ENCODE results near the gene CAPN15. TPM values are rescaled to one million over a fixed set of nuclear protein-coding genes. Genes with fewer than 3 reads are reported as not detected.

CAPN15 gene
- total and polyA plus RNA-seq, 9 of the 15 experiments (the other 6 are each of a cell fraction or from before 2014, with no cell fraction given): 0.62 to 111 (median 14.2) TPM

DNA sequence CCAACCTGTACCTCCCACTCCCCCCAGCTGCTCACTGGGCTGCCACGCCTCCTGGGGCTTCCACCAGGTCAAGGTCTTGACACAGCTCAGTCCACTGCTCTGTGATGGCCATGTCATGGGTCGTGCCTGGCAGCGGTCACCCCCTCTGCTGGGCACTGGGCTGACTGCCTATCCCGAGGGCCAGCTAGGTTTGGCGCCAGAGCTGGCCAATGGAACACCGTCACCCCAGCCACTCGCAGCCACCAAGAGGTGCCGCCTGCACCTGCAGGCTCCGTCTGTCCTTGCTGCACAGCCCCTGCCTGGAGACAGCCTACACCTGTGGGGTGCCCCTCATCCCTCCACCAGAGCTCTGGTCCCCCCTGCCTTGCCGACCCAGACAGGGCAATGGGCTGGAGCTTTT lies 57.8 kb downstream of the CAPN15 start (continued):
- TF ChIP-seq DDX20 (tag; IDR thresholded peaks at IDR 0.05; ENCODE audit: low read depth) (no peak), ZNF239 (CRISPR knock-in tag; IDR thresholded peaks at IDR 0.05) (no peak), NR1H2 (CRISPR knock-in tag; IDR thresholded peaks at IDR 0.05) (no peak), SUPT5H (IDR thresholded peaks at IDR 0.05) (peak; percentile 21; the same call in 1 of the 2 replicates), ZNF274 (IDR thresholded peaks at IDR 0.05; ENCODE audit: borderline replicate concordance, low read depth, low read length) (no peak), POLR2G (IDR thresholded peaks at IDR 0.05; ENCODE audit: low read depth, low read length) (peak; percentile 74), TAF1 (IDR thresholded peaks at IDR 0.05; ENCODE audit: control insufficient read depth, extremely low read depth, insufficient read depth, low read length, severe bottlenecking) (no peak), HMG20B (CRISPR knock-in tag; IDR thresholded peaks at IDR 0.05) (no peak), ZNF785 (CRISPR knock-in tag; IDR thresholded peaks at IDR 0.05) (no peak), ETS2 (tag; IDR thresholded peaks at IDR 0.05; ENCODE audit: borderline replicate concordance, poor library complexity, severe bottlenecking) (no peak), EHMT2 (IDR thresholded peaks at IDR 0.05) (no peak), TRIM28 (IDR thresholded peaks at IDR 0.05) (no peak), CREBBP (IDR thresholded peaks at IDR 0.05; ENCODE audit: low read depth, low read length) (no peak), RCOR1 (IDR thresholded peaks at IDR 0.05; ENCODE audit: borderline replicate concordance in 1 of 2, low read depth in 2 of 2, low read length in 2 of 2) (no peak)
- TF ChIP-seq, protein P1, sequence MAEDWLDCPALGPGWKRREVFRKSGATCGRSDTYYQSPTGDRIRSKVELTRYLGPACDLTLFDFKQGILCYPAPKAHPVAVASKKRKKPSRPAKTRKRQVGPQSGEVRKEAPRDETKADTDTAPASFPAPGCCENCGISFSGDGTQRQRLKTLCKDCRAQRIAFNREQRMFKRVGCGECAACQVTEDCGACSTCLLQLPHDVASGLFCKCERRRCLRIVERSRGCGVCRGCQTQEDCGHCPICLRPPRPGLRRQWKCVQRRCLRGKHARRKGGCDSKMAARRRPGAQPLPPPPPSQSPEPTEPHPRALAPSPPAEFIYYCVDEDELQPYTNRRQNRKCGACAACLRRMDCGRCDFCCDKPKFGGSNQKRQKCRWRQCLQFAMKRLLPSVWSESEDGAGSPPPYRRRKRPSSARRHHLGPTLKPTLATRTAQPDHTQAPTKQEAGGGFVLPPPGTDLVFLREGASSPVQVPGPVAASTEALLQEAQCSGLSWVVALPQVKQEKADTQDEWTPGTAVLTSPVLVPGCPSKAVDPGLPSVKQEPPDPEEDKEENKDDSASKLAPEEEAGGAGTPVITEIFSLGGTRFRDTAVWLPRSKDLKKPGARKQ (CRISPR knock-in tag; IDR thresholded peaks at IDR 0.05): no peak
- TF ChIP-seq, protein P2, sequence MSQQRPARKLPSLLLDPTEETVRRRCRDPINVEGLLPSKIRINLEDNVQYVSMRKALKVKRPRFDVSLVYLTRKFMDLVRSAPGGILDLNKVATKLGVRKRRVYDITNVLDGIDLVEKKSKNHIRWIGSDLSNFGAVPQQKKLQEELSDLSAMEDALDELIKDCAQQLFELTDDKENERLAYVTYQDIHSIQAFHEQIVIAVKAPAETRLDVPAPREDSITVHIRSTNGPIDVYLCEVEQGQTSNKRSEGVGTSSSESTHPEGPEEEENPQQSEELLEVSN (IDR thresholded peaks at IDR 0.05; ENCODE audit: borderline replicate concordance in 1 of 2, extremely low read depth in 1 of 2, insufficient read depth in 1 of 2, insufficient read length in 1 of 2, low read depth in 1 of 2, low read length in 1 of 2, poor library complexity in 1 of 2, severe bottlenecking in 1 of 2): peak in 1 of 2 experiments; percentile 58
- TF ChIP-seq, protein P3, sequence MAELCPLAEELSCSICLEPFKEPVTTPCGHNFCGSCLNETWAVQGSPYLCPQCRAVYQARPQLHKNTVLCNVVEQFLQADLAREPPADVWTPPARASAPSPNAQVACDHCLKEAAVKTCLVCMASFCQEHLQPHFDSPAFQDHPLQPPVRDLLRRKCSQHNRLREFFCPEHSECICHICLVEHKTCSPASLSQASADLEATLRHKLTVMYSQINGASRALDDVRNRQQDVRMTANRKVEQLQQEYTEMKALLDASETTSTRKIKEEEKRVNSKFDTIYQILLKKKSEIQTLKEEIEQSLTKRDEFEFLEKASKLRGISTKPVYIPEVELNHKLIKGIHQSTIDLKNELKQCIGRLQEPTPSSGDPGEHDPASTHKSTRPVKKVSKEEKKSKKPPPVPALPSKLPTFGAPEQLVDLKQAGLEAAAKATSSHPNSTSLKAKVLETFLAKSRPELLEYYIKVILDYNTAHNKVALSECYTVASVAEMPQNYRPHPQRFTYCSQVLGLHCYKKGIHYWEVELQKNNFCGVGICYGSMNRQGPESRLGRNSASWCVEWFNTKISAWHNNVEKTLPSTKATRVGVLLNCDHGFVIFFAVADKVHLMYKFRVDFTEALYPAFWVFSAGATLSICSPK (IDR thresholded peaks at IDR 0.05; ENCODE audit: borderline replicate concordance): no peak
- TF ChIP-seq, protein P4, sequence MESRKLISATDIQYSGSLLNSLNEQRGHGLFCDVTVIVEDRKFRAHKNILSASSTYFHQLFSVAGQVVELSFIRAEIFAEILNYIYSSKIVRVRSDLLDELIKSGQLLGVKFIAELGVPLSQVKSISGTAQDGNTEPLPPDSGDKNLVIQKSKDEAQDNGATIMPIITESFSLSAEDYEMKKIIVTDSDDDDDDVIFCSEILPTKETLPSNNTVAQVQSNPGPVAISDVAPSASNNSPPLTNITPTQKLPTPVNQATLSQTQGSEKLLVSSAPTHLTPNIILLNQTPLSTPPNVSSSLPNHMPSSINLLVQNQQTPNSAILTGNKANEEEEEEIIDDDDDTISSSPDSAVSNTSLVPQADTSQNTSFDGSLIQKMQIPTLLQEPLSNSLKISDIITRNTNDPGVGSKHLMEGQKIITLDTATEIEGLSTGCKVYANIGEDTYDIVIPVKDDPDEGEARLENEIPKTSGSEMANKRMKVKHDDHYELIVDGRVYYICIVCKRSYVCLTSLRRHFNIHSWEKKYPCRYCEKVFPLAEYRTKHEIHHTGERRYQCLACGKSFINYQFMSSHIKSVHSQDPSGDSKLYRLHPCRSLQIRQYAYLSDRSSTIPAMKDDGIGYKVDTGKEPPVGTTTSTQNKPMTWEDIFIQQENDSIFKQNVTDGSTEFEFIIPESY (CRISPR knock-in tag; IDR thresholded peaks at IDR 0.05): peak; percentile 49; the same call in 1 of the 2 replicates
- TF ChIP-seq, protein P5, sequence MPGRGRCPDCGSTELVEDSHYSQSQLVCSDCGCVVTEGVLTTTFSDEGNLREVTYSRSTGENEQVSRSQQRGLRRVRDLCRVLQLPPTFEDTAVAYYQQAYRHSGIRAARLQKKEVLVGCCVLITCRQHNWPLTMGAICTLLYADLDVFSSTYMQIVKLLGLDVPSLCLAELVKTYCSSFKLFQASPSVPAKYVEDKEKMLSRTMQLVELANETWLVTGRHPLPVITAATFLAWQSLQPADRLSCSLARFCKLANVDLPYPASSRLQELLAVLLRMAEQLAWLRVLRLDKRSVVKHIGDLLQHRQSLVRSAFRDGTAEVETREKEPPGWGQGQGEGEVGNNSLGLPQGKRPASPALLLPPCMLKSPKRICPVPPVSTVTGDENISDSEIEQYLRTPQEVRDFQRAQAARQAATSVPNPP (IDR thresholded peaks at IDR 0.05; ENCODE audit: borderline replicate concordance, insufficient read depth, insufficient read length): no peak

All from K562 (cell line).